GM08714 (cell line): ENCODE measurements around the gene TMEM18.

Experiments
- H3K4me3 ChIP-seq: fragments of 200-500 bp; sonication (Bioruptor generic); 2 replicates; pipeline ENCODE4 v1.5.1; 2014; ENCODE audit warnings: mild to moderate bottlenecking, low read length, inconsistent platforms
- ZNF274 ChIP-seq: IDR thresholded peaks from 2 replicates; pipeline ENCODE4 v1.6.1; 2012; ENCODE audit warnings: mild to moderate bottlenecking, low read depth, low read length

Gene TMEM18

DNA sequence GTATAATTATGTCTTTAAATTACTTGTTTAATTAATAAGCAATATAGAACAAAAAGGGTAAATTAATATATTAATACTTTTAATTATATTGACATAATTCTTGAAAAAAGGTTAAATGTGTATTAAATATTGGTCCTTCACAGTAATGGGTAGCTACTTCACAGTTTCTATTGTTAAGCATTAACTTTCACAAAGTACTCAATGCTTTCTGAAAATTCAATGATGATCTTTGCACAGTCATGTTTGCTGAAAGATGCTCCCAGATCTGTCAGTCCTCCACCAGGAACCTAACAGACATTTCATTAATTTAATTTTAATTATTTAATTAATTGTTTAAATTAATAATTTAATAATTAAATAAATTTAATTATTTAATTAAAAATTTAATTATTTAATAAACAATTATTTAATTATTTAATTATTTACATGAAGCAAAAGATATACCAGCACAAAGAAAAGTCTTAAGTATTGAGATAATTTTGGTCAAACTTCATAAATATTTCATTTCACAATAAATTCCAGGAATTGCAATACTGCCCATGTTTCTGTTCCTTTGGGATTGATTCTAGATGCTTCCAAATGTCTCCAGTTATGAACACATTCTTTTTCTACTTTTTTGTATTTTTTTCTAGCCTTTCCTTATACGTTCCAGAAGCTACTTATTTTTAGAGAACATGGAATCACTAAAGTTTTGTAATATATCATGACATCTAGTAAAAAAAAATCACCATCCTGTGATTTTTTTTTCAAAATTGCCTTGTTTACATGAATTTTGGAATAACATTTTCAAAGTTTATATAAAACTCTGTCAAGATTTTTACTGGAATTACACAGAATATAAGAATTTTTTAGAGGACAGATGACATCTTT, 46.5 kb downstream of the TMEM18 start:
- no peak for TF ChIP-seq ZNF274
- no peak overlapping the region for H3K4me3 ChIP-seq

DNA sequence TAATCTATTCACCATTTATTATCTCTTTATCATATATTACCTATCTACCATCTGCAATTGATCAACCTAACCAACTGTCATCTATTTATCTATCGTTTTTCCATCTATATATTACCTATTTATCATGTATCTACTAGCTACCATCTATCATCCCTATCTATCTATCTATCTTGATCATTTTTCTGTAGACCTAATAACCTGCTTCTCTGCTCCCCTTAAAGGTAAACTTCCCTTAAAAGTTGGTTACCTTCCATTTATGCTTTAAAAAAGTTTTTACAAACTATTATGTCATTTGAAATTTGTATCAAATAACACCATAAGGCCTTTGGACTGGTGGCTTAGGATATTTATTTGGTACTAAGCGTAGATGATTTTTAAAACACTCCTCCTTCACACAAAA, 47.2 kb downstream of the TMEM18 start:
- no peak overlapping the region for H3K4me3 ChIP-seq
- TF ChIP-seq ZNF274, result no peak

DNA sequence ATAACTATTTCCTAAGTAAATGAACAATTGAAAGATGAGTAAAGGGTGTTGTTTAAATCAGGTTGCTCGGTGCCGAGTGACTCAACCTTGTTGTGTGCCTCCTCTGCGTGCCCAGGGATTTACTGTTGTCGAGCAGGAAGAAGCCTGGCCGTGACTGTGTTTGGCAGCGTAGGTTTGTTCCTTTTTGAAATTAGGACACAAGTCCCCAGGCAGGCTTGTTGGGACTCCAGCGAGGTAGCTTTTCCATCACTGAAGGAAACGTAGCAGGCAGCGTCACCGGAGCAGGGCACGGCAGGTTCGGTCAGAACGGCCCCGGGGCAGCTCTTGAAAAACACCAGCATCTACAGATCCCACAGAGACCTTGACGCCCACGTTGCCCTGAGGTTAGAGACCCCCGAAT, 48.6 kb downstream of the TMEM18 start:
- TF ChIP-seq ZNF274, result no peak
- H3K4me3 ChIP-seq, result no peak overlapping the region

DNA sequence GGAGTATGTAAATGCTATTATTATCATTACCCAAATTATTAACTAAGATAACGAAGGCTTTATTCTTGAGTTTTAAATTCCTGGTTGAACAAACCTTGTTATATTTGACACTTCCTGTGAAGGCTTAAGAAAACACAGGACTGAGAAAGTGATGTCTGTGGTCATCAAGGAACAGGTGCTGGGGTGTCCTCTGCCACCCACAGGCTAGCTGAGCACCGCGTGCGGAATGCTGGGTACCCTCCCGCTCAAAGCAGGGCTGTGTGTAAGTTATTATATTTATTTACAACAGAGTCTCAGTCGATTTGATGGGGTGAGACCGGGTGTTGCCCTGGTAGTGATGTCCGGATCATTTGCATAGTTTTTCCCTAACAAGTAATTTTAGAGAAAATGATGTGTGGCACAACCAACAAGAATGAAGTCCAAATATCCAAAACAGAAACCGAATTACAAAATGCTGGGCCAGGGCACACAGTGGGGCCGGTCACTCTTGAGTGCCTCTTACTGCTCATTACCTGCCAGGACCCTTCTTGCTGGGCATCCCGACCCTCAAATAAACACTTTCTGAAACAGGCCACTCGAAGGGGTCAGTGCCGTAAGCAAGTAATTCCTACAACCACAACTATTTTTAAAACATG, 49.2 kb downstream of the TMEM18 start:
- TF ChIP-seq ZNF274, result no peak
- H3K4me3 ChIP-seq, result no peak overlapping the region

DNA sequence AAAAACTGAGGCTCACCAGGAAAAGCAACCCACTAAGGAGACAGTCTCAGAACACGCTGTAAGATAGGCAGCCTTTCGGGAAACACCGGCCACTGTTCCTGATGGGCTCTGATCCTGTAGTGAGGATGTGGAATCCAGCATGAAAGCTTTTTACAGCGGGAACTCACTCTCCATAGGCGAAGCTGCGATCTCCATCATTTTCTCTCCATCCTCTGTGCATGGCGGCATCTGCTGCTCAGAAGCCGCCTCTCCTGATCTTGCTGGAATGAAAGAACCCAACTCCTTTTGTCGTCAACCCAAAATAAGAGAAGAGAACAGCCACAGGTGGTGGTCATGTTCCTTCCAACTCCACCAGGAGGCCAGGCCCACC, 49.9 kb downstream of the TMEM18 start:
- no peak for TF ChIP-seq ZNF274
- no peak overlapping the region for H3K4me3 ChIP-seq

DNA sequence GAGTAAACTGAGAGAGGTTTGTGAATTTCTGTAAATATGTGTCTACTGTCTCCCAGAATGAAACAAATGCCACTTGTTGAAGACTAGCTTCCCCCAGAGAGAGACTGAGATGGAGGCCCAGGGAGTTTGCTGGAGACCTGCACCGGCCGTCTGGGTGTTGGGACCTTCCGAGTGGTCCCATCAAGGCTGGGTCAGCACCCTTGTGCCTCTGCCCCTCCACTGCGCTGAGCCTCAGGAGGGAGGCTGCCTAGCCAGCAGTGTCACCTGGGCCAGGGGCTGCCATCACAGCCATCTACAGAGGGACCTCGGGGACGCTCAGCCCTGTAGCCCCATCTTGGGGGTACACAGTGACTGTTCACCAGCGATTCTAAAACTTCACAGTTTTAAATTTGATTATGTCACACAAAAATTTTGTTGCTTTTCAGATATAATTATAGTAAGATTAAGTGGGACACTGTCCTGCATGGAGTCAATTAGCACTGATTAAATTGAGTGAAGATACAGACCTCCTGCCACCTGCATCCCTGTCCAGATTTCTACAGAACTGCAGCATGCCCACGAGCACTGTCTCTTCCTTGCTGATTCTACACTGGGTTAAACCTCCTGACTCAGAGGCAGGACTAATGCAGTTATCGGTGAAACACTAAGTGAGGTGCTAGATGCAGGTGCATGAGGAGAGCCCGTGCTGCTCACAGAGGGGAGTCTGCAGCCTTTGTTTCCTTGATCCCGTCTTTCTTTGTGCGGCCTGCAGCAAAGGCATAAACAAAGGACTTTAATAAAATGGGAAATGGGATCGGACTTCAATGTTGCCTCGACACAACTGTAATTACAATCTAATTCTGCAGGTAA, 50.5 kb downstream of the TMEM18 start:
- no peak for TF ChIP-seq ZNF274
- no peak overlapping the region for H3K4me3 ChIP-seq

DNA sequence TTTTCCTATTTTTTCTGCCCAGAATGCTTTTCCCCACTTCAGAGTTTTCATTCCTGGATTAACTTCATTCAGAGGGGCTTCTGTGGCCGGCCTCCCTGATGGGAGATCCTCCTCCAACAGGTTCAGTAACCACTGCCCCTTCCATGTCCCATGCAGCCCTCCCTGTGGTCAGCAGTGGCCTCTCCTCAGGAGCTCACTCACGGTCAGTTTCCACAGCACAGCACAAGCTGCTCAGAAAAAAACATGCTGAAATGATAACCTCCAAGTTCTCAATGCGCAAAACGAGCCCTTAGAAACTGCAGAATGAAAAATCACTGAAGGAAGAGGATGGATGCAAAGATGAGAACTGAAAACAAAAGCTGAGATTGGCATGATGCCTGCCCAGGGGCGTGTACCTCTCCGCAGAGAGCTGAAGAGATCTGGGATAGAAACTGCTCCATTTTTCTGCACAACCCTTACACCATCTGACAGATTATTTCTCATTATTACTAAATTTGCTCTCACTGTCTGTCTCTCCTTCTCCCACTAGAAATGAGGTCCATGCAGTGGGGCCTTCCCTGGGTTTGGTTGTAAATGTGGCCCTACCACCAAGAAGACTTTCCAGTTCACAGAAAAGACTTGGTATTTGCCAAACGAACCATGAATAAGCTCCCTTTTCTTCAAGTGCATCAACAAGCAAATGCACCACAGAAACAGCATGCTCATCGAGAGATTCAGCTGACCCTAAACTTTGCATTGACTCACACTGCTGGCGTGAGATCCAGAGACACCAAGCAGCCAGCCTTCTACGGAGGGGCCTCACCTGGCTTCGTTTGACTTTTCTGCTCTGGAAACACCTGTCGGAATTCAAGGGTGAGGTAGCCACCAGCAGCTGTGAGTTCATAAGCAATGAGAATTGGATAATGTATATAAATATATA, 51.5 kb downstream of the TMEM18 start:
- TF ChIP-seq ZNF274, result no peak
- no peak overlapping the region for H3K4me3 ChIP-seq

DNA sequence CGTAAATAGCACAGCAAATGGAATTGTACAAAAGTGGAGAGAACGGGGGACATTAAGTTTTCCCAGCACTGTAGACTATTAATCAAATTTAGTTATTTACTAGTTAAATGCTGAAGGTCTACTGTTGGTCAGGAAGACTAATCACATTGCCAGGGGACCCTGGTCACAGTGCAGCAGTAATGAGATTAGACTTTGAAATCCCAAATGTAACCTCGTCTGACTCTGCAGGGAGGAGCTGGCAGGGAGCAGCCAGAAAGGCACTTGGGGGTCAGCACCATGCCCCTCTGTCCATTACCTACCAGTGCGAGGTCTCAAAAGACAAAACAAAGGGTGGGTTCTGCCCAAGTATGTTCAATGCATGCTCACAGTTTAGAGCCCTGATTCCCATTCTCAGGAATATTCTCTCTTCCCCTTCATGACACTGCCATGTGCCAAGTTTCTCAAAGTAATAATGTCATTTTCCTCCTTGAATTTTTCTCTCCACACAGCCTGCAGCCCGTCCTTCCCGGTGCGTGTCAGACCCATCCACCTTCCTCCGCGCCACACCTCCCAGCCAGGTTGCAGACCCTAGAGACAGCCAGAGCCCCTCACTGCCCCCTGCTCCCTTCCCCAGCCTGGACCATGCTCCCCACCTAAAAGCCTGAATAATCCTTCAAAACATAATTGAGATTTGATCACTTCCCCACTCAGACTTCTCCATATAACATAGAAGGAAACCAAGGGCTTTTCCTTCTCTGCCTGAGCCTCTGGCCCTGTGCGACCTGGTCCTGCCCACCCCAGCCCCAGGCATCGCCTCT, 52.5 kb downstream of the TMEM18 start:
- TF ChIP-seq ZNF274, result no peak
- no peak overlapping the region for H3K4me3 ChIP-seq

DNA sequence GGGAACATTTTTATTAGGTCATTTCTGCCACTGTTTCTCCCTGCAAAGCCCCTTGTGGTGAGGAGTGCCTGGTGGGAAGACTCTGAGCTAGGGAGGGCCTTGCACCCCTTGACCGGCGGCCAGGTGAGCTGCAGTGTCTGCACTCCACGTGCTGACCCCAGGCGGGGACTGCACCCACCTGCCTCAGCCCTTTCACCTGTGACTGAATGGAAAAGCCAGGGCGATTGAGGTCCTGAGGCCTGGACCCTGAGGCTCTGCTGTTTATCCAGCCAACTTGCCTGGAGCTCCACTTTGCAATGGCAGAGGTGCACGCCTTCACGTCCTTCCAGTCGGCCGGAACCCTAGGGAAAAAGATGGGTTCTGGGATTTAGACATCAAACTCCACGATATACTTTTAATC, 53.1 kb downstream of the TMEM18 start:
- no peak for TF ChIP-seq ZNF274

DNA sequence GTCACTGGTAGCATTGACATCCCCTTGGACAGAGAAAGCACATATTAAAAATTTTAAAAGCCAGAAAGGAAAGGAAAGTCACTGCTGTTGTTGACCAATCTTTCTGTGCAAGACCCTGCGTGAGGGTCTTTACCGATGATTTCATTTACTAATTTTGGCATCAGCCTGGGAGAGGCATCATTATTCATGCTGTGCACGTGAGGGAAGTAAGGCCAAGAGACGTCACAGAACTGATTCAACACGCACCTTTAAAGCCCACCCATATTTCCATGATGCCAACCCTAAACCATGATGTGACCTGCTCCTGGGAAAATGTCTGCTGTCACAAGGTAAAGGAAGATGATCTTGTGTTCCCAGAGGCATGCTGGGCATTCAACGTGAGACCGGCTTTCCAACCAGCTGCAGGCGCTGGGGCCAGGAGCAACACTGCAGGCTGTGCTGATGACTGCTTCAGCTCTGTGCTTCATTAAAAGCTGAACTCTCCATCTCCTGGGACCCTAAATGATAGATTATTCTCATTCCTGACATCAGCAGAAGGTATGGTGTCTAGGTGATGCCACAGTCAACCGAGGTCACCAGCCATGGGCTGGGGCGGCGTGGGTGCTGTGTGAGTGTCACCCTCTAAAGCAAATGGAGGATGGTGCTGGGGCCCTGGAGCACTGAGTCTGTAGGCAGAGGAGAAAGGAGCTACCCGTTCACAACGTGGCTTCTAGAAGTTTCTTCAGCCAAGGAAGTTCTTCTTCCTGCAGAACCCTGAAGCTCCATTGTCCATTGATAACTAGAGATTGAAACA, 53.9 kb downstream of the TMEM18 start:
- no peak overlapping the region for H3K4me3 ChIP-seq
- TF ChIP-seq ZNF274, result no peak

More for the DNA sequence above, 53.1 kb downstream of the TMEM18 start:
- no peak overlapping the region for H3K4me3 ChIP-seq

DNA sequence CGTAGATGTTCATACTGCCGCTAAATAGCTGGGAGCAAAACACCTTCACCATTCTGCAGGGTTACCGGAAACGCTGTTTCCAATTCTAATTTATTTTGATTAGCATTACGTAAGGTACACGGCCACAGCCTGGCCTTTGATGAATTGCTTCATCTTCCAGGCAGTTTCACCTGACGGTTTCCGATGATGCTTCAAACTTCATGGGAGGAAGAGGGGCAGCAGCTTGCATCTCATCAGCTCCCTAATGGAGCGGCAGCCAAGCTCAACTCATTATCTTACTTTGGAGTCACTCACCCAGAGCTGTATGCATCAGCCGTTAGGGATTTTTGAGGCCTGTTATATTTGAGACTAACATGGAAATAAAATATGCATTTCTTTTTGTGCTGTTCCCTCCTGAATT, 54.8 kb downstream of the TMEM18 start:
- TF ChIP-seq ZNF274, result no peak
- H3K4me3 ChIP-seq, result no peak overlapping the region
